NCI-H2081 (cell line): ENCODE data around the gene ALG14.
A peak's percentile ranks its signal among the peaks of the same experiment; 100 is the strongest.

ENCODE experiments used
- DNase-seq, 2 experiments: peaks; one replicate each; lab custom pipeline; 2025; lab: John Stamatoyannopoulos, UW

ALG14 gene

DNA sequence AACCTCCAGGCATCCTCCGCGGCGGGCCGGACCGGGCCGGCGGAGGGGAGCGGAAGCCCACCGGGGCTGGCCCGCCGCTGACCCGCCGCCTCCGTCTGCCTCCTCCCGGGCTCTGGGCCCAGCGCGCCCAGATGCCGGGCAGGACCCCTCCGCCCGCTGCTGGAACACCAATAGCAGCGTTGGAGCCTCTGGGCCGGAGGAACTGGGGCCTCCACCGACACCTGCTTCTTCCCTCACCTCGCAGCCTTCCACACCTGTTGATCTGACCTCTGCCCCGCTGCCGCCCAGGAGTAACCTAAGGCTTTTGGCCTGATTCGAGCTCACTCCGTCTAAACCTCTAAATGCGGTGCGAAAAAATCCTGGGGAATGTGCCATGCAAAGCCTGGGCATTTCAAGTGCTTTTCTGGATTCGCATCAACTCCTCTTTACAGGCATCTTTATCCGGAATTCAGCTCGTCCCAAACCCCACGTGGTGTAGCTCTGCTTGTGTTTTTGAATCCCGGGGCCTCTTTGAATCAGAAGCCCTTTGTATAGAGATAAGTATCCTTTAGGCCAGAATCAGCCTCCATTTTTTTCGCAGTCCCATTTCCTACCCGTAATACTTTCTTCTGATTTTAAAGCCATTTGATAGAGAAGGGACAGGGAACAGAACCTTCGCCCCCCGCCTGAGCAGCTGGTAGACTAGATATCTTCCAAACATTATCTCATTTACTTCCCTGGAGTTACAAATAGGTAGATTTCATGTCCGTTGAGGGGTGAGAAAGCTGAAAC is 145.2 kb downstream of the ALG14 start:
- peak in 1 of 2 experiments; percentile 46 for DNase-seq

DNA sequence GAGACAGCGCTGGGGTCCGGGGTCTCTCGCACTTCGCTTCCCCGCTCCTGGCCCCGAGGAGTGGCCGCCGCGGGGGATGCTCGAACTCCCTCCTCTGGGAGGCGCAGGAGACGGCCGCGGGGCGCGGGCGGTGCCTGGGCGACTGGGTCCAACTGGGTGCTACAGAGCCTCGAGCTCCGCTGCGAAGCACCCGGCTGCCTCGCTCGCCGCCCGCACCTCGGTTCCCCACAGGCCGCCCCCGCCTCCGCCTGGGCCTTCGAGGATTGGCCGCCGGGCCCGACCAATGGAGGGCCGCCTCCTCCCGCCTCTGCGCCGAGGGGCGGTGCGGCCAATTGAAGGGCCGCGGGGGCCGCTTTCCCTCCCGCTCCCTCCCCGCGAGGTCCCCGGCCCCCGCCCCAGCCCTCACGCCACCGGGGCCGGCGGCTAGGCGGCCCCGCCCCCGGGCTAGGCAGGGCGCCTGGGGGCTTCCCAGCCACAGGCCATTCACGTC is 145.8 kb downstream of the ALG14 start, which contains the start of gene CNN3:
Gene CNN3 (minus strand): TSS at position 196 of the 490 bp plus-strand sequence. CDS start 216 bp downstream, outside the sequence.
- DNase-seq: peak; percentile 90 to 91

DNA sequence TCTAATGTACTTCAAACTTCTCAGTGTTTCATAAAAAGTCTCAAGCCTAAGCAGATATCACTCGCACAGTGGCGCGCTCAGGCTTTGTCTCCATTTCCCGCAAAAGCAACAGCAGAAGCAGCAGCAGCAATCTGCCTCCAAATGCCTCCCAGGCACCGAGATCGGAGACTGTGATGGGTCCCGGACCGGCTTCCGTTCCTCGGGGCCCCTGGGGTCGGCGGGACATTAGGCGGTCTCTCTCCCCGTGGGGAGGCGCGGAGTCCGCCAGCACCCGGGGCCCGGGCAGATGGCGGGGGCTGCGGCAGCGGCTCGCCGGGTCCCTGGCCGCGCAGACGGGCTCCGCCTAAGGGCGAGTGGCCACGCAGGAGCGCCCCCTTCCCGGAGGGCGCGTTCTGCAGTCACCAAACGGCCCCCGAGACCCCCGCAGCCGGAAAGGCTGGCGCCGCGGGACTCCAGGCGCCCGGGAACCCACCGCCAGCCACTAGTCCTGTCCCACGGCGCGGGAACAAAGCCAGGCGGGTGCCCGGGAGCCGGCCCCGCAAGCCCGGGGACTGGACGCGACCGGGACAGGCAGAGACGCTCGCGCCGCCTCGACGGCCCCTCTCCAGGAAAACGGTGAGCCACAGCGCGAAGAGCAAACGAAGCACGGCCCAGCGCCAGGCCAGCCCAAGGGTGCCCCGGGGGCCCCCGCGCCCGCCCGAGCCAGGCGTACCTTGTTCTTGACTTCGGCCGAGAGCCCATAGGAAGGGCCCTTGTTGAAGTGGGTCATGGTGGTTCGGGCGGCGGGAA is 146.4 kb downstream of the ALG14 start:
- DNase-seq: peak; percentile 41 to 58

DNA sequence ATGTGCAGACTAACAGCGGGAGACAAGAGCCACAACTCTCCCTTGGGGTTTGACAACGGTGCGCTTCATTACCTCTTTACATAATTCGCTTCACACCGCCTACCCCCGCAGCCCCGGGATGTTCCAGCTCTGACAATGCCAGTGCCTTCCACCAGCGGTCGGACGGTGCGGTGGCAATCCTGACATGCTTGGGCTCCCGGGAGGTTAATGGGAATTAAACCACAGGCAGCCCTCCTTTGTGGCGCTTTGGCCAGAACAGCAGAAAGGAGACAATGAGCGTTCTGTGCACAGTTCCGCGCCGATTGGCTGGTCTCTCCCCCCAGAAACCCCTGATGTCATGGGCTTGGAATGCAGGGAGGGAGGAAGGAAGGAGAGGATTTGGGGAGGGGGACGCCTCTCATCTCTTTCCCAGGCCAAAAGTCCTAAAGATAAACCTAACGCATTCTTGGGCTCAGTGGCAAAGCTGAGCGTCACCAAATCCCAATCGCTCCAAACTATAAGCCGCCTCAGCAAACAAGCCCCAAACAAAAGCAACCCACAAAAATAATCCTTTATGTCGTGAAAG is 147.1 kb downstream of the ALG14 start:
- peak; percentile 44 to 62 for DNase-seq

DNA sequence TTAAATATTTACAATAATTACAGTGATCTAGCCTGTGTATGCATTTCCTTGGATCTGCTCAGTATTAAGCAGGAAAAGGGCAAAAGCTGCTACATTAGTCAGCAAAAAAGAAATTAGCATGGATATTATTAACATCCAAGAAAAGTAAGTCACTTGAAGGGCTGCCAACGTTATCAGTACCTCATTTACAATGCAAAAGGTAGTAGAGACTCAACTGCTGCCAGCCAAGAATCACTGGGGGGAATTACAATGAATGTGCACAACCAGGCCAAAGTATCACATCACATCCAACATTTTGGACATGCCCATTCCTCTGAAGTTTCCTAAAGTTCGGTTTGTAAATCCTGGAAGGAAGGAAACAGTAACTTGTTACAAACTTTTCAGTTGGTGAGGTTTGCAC is 147.7 kb downstream of the ALG14 start:
- no peak for DNase-seq
